SK-N-DZ (cell line): ENCODE measurements around the gene MAP2K3.
"Not testable (repeated sequence)": the region's sequence is repeated elsewhere in the genome, so short reads cannot be mapped to it uniquely, and the experiment has no call there.

Experiments
- DNase-seq: peaks from one replicate; pipeline ENCODE4 v3.0.0-alpha.2; 2015; ENCODE audit warnings: low spot score

Gene MAP2K3

DNA sequence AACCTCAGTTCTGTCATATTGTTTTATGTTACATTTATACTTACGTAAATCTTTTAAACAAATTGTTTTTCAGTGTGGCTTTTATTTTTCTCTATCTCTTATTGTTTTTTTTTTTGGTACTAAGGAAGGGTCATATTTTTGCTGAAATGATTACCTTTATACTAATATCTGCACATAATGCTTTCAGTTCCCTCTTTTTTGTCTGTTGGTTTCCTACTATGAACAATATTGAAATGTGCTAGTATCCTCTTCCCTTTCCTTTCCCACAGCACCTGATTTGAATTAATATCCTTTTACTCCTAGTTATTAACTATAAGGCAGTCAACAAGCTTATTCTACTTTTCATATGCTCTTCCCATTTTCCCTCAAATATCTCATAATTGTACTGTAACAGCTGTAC lies 43.4 kb downstream of the MAP2K3 start:
- DNase-seq: not testable (repeated sequence)

DNA sequence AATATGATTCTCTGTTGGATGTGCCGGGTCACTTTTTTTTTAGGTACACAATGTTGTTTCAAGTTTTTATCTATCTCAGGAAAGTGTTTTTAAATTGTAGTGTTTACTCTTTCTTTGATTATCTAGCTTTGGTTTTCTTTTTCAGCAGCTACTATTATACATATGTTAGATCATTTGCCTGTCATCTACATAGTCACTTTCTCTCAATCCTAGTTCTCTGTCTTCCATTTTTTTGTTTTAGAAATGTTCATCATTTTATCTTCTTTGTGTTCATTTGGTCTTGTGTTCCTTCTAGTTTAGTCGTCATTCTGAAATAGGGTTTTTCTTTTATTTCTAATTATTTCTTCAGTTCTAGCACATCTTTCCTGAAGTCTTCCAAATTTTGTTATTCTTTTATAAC lies 44.3 kb downstream of the MAP2K3 start:
- not testable (repeated sequence) for DNase-seq

DNA sequence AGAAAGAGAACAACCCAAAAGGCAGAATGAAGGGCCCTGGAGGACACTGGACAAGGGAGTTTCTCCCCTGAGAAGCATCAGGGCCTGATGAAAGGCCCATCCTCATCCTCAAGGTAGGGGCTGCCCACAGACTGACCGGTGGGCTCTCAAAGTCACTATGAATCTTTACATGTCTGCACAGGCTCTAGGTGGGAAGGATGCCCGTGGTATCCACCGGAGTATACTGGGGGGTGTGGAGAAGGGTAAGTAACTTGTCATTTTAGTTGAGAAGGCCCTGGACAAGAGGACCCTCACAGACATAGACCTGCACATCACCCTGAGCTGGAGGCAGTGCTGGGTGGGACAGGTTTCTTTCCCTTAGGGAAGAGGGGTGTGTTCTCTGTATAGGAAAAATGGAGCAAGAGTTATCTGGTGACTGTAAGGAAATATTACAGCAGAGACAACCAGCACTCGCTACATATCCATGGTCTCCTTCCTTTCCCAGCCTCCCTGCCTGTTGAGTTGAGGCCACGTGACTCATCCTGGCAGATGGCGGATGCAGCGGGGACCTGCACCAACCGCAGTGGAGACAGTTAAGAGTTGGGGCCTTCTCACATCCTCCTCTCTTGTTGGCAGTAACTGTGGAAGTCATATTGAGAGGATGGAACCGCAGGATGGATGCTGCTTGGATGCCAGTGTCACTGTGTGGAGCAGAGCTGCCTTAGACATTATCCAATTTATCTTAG lies 46.1 kb downstream of the MAP2K3 start:
- DNase-seq: no peak

DNA sequence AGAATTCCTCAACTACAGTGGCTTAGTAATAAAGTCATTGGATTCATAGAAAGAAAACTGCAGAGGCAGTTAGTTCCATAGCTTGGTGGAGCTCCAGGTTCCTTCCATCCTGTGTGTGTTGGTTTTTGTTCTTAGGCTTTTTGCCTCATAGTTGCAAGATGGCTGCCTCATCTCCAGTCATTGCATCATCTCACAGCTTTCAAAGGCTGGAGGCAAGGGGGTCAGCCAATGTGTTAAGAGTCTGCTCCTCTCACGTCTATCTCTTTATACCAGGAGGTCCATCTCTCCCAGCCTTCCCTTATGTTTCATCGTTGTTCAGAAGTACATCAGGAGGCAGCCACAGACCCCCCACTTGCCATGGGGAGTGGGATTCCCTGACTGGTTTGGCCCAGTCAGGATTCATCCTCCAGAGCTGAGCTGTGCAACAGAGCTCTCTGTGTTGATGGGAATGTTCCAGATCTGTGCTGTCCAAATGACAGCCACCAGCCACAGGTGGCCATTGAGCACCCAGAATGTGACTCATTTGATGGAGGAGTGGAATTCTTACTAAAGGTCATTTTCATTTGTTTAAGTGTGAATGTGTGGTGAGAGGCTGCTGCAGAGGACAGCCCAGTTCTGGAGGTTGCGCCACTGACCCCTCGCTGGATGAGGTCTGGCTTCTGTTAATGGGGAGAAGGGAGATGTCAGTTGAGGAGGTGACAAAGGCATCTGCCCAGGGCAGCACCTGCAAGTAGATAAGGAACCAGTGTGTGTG lies 52.2 kb downstream of the MAP2K3 start:
- not testable (repeated sequence) for DNase-seq

DNA sequence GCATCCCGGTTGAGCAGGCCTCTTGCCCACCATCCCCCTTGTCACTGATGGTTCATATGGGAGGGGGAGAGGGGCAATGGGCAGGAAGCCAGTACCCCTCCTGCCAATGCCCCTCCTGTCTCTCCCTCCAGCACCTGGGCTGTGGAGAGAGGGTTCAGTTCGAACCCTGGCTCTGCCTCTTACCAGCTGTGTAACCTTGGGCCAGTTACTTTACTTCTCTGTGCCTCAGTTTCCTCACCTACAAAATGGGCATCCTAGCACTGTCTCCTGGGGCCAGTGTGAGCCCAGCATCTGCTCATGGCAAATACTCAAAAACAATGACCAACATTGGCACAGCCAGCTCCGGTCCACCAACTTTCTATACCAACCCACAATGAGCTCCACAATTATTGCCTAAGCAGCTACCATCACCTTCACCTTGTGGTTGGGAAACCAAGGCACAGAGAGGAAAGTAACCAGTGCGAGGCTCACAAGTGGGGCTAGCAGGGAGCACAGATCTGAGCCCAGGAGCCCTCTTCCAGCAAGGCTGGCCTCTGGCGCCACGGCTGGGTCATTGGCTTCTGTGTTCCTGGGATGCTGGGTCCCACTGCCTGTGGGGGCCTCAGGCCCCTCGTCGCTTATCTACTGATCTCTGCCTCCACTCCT lies 53.6 kb downstream of the MAP2K3 start:
- not testable (repeated sequence) for DNase-seq

DNA sequence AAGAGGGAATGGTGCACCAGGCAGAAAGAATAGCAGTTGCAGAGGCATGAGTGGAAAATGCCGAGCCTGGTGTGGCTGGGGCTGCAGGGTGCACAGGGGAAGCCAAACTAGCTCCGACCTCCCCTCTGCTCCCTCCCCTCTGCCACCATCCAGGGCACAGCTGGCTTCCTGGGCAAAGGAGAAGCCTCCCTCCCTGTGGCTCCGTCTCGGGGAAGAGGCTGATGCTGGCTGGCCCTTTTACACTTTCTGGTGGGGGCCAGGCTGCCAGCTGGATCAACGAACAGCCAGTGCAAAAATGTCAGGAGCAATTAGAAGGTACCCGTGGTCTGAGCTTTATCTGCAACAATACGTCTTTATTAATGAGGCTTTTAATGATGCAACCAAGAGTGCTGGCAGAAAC lies 54.5 kb downstream of the MAP2K3 start:
- DNase-seq: no peak

DNA sequence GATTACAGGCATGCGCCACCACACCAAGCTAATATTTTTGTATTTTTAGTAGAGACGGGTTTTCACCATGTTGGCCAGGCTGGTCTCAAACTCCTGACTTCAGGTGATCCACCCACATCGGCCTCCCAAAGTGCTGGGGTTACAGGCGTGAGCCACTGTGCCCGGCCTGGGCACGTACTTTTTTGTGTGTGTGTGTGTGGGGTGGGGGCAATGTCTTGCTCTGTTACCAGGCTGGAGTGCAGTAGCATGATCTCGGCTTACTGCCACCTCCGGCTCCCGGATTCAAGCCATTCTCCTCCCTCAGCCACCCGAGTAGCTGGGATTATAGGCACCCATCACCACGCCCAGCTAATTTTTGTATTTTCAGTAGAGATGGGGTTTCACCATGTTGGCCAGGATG lies 55.1 kb downstream of the MAP2K3 start:
- not testable (repeated sequence) for DNase-seq

DNA sequence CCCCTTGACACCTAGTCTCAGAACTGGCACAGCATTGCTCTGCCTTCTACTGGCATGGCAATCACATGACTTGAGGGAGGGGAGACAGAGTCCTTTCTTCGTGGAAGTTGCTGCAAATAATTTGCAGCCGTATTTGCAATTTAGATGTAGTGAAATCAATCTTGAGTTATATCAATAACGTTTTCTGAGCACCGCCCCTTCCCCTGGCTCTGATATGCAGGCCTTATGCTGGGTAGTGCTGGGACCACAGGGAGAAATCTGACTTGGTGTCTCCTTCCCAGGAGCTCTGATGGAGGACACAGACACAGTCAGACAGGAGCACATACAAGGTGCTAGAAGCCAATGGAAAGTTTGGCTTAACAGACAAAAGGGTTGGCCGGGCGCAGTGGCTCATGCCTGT lies 55.9 kb downstream of the MAP2K3 start:
- DNase-seq: not testable (repeated sequence)

DNA sequence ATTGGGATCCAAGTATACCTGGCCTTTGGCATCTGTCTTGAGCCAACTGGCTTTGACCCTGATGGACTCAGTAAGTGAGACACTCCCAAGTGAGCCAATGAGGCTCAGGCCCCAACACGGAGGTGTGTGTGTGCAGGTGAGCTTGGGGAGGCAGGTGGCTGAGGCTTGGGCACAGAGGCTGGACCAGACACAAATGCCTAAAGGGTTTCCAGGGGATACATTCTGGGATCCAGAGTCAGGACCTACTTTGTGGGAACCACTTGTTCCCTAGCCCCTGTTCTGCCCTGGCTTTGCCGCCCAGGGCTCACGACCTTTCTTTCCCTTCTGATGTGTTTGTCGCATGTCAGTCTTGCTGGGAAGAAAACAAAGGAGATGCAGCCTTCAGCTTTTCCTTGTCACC lies 56.8 kb downstream of the MAP2K3 start:
- DNase-seq: not testable (repeated sequence)

DNA sequence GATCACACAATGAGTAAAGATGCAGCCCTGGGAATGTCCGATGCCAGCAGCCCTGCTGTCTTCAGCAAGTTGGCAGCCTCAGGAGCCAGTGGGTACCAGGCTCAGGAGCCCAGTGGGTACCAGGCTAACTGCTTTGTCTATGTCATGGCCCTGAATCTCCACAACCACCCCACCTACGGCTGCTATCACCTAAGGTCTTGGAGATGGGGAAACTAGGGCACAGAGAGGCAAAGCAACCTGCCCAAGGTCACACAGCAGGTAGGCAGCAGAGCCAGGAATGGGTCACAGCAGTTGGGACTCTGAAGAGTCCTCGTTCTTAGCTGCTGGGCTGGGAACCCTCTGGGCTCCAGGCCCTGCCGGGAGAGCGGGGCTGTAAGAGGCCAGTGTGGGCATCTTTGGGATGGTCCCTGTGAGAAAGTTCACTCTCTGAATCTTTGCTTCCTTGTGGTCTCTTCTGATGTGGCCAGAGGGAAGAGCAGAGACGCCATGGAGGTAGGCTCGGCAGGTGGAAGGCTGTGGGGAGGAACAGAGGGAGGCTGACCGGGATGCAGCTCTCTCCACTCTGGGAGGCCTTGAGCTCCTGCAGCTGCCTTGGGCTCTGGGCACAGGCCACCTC lies 57.5 kb downstream of the MAP2K3 start:
- not testable (repeated sequence) for DNase-seq

DNA sequence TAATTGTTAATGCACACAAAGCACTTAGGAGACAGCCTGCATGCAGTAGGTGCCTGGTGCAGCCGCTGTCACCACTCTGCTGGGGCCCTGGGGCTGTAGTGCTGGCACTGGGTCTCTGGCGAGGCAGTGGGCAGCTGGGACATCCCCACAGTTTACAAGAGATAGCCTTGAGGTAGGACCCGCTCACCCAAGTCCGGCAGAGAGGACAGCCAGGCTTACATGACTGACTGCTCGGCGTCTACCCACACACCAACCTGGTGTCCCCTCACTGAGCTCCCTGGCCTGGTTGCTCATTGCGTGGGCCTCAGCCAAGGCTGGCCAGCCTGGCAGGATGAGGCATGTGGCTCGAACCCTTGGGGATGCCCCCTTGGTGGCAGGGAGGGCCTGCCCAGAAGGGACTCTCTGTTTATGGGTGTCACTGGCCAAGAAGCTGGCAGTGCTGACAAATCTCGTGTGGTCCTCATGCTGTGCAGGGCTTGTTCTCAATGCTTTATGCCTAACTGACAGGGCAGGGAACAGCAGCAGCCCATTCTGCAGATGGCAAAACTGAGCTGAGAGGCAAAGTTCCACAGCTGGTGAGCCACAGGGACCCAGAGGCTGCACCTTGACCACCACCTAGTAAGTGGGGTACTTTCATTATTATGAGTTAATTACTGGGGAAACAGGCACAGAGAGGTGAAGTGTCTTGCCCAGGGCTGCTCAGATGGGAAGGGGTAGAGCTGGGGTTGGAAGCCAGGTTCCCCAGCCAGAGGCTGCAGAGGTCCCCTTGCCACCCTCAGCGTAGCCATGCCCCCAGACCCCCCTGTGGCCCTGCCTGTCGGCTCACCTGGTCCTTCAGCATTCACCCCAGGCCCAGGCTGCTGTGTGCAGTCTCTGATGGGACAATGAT lies 58.8 kb downstream of the MAP2K3 start:
- not testable (repeated sequence) for DNase-seq

DNA sequence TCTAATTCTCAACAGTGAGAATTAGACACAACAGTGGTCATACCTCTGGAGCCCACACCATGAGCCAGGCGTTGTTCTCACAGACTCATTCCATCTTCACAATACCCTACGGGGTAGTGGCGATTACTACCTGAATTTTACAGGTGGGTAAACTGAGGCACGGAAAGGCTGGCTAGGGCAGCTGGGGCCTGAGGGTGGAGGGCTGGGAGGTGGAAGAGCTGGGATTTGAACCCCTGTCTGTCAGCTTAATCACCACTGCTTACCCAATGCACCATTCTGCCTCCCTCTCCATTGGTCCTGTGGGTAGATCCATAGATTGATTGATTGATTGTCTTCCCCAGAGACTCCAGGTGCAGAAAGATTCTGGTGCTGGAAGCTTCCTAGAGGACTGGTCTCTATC lies 60.3 kb downstream of the MAP2K3 start:
- not testable (repeated sequence) for DNase-seq

DNA sequence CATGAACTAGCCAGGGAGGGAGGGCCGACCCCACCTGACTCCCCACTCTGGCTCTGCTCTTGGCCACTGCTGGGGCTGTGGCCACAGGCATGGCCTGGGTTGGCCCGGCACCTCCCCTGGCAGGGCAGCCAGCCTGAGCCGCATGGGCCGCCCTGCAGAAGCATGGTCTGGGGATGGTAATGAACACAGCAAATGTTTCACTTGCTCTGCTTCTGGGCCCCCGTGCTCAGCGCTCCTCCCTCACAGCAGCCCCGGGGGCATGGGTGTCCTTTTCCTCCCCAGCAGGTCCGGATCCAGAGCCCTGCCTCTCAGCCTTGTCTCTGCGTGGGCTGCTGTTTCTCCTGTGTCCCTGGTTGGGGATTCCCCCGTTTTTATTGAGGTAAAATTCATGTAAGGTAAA lies 60.7 kb downstream of the MAP2K3 start:
- DNase-seq: no peak

DNA sequence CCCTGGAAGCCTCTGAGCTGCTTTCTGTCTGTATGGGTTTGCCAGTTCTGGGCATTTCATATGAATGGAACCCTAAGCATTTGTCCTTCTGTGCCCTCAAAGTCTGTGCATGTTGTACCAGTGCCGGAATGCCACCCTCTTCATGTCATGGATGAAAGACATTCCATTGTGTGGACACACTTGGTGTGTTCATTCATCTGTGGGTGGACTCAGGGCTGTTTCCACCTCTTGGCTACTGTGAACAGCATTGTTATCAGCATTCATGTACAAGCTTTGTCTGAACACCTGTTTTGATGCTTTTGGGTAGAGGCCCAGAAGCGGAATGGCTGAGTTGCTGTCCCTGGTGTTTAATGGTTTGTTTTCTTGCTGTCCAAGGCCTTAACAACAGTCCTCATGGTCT lies 61.6 kb downstream of the MAP2K3 start:
- not testable (repeated sequence) for DNase-seq

DNA sequence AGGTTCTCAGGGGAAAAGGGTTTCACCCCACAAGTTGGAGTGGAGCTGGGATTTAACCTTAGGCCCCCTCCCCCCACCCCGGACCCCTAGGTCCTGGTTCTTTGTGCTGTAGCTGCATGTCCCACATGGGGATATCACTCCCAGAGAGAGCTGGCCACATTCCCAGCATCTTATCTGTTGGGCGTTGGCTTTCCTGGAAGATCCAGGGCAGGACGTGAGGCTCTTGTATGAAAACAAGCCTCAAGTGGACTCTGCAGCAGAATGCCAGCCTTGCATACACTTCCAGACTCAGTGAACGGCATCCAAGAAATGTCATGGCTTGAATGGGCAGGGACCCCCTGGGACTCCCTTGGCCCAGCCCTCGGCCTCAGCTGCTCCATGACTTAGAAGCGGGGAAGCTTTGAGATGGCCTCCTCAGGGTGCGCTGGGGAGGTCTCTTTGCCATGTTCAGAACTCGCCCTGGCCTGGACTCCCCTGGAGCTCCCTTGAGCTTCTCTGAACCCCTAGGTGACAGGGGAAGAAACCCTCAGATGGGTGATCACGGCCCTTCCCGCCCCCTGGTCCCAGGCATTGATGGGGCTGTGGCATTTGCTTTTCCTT lies 62.2 kb downstream of the MAP2K3 start:
- not testable (repeated sequence) for DNase-seq

DNA sequence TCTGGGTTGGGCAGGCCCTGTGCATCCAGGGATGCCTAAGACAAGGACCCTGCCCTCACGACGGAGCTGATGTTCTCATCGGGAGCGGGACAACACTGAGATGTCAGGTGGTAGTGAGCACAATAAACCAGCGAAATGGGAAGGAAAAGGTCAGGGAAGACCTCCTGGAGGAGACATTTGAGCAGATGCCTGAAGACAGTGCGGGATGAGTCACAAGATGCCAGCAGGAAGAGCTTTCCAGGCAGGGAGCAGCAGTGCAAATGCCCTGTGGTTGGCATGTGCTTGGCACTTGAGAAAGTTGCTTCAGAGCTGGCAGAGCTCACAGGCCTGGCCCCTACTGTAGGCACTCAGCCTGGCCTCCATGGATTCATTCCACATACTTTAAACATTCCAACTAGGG lies 63.1 kb downstream of the MAP2K3 start:
- DNase-seq: not testable (repeated sequence)

DNA sequence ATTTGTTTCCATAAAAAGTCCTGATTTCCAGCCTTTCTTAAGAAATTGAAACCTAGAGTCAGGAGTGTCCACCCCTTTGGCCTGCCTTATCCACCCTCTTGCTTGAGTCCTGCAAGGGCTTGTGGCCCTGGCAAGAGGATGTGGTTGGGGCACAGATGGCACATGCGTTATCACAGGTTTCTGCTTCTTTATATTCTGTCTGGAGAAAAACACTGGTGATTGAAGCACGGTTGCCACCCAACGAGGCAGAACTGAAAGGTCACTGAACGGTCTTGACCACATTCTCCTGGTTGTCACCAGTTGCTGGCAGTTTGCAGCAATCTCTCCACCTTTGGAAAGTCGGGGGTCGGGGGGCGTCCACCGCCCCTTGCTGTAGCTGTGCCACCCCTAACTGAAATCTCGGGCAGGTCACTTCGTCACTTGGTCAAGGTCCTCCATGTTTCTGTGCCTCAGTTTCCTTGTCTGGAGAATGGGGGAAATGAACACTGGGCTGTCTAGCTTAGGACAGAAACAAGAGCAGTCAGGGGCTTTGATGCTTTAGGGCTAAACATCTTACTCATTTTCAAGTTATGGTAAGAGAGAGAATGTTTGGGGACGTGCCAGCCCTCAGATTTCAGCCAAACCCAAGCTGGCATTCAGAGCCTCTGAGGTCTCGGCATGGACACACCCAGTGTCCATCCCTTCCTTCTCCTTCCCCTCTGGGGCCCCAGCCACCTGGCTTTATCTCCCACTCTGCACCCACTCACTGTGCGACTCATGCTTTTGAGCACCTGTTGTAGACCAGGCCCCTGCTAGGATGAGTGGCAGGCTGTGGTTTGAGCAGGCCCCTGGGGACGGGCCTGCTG lies 63.8 kb downstream of the MAP2K3 start:
- DNase-seq: not testable (repeated sequence)

DNA sequence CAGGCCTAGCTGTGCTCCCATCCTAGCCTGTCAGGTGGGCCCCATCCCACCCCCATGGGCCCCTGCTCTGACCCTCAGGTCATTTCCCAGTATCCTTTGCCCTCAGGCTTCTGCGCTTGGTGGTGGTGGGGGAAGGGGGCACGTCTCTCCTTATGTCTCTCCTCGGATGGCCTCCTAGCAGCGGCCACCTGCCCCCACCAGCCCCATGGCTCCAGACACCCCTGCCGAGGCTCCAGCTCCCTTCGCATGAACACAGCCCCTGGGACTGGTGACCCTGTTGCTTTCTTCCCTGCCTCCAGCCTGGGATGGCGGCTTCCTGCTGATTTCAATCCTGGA lies 64.4 kb downstream of the MAP2K3 start:
- DNase-seq: not testable (repeated sequence)

DNA sequence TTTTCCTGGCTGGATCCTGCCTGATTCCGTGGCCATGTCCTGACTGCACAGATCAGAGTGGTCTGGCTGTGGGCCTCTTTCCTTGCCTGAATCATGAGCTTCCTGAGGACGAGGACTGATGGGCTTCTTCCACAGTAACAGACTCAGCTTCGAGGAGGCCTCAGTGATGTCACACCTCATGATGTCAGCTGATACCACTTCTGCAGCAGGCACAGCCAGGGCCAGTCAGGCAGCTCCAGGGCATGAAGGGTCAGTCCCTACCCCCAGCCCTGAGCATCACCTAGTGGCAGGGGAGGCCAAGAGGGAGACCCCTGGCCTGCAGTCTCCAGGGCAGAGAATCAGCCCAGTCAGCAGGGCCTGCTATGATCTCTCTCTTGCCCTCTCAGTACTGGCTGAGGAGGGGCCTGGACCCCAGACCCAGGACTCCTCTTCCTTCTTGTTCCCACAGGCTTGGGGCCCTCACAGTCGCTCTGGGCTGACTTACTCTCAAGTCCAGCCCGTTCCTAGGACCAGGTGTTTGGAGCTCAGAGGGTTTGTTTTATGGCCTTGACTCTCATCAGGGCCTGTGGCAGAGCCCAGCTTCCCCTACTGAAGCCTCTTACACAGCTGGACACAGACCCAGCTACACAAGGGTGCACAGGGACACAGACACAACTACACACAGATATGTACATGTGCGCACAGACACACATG lies 65.0 kb downstream of the MAP2K3 start:
- not testable (repeated sequence) for DNase-seq
